Right lung (tissue), 5 donors: ENCODE results near the gene MUC2. TPM values are rescaled to one million over a fixed set of nuclear protein-coding genes. Genes with fewer than 3 reads are reported as not detected.

ENCODE experiments used
- DNase-seq, 2 donors: peaks; one replicate each; pipeline ENCODE4 v3.0.0-alpha.2; 2013
- polyA plus RNA-seq, 5 donors: library from polyadenylated mRNA; unstranded; fragments of 120-200 nt; gene quantifications; one replicate each; pipeline versions ENCODE4 v1.2.1 to v1.2.3, GENCODE V29; 2013; ENCODE audit warnings: inconsistent platforms in 1 of 5, low replicate concordance in 1 of 5; ENCODE audit not compliant: insufficient read length in 5 of 5, insufficient read depth in 1 of 5

MUC2 gene
- polyA plus RNA-seq, 5 donors, result 0.01 to 0.26 (median 0.04) TPM

DNA sequence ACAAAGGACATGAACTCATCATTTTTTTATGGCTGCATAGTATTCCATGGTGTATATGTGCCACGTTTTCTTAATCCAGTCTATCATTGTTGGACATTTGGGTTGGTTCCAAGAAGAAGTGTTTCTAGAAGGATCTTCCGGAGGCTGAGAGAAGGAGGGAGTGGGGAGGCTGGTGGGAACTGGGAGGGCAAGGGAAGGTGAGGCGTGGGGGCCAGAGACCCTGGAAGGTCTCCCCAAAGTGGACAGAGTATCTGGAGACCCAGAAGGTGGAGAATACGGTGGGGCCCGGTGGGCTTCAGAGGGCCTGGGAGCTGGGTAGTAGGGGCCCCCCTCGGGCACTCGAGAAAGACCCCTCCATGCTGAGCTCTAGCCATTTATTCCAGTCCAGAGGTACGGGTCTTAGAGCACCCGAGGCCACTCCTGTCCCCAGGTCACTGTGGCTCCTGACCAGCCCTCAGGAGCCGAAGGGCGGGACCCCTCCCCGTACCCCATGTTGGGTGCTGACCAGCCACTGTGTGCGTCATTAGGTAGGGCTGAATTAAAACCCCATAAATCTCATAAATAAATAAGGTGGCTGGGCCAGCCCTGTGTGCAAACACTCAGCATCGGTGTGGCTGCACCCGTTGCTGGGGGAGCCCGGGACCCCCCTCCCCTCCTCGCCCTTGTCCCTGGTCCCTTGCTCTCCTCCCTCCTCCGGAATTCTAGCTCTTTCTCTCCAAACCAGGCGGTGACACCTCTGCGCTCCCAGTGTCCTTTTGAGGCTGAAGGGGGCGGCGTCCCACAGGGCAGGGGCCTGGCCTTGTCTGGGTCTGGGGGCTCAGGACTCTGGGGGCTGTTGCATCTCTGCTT, 44.3 kb downstream of the MUC2 start:
- no peak for DNase-seq

DNA sequence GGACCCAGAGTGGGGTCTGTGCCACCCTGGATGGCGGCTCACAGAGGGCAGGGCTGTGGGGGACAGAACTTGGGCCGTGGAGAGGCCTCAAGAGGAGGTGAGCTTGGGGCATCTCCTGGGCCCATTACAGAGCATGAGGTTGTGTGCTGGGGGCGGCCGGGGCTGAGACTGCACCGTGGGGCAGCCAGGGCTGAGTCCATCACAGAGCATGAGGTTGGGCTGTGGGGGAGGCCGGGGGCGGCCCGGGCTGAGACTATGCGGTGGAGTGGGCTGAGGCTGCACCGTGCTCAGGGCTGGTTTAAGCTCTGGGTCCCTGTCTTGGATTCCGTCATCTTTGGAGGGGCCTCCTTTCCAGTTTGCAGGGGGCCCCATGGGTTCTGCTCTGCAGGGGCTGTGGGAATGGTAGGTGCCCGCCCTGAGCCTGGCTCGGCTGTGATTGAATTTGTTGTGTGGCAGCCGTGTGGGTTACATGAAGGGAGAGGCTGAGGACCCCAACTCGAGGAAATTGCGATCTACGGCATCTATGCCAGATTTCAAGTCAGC, 45.0 kb downstream of the MUC2 start:
- no peak for DNase-seq

- DNase-seq, result no peak
Observed at GRCh38 chr11:1120532-1121330, 46.1 kb downstream of the MUC2 start.

DNA sequence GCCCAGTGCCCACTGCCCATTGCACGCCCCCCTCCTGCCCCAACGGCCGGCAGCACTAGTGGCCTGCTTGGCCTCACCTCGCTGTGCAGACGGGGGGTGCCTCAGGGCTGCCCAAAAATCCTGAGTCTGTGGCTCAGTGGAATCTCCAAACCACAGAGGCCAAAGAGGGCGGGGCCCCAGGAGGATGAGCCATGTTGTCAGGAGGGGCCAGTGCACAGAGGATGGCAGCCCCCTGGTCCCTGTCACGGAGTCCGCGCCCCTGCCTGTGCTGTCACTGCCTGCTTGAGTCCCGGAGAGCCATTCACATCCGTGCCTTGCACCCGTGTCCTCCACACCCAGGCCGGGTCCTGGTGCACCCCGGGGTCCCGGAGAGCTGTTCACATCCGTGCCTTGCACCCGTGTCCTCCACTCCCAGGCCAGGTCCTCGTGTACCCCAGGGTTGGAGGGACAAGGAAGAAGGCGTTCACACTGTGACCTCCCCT, 46.7 kb downstream of the MUC2 start:
- no peak for DNase-seq

GRCh38 chr11:1121813-1122663, 47.4 kb downstream of the MUC2 start:
- DNase-seq, result no peak

DNA sequence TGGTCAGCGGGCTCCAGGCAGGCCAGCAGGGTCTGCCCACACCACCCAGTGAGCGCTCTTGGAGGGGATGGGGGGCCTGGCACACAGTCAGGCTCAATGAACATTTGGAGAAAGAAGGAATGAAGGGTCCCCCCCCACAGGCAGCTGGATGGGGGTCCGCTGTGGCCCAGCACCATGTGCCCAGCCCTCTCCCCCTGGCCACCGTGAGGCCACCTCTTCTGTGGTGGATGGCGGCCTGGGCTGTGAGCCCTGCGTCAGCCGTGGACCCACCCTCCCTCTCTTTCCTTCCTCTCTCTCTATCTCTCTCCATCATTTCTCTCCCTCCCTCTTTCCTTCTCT, 48.0 kb downstream of the MUC2 start:
- DNase-seq, result no peak

- DNase-seq, result no peak
Observed at GRCh38 chr11:1123970-1124369, 49.3 kb downstream of the MUC2 start.

Other genes with a start within 250 kb of the MUC2 start
- gene CRACR2B, start 247.0 kb upstream of the MUC2 start, polyA plus RNA-seq, result 10 to 100 TPM; 13.6 to 31.6 (median 21.5) TPM
- 100 to 1,000 TPM; 124 to 208 (median 165) TPM for gene CD151, start 241.9 kb upstream of the MUC2 start, polyA plus RNA-seq
- 100 to 1,000 TPM in 2 of 5 donors, 10 to 100 TPM in 3; 67.8 to 164 (median 85.4) TPM for gene POLR2L, start 232.3 kb upstream of the MUC2 start, polyA plus RNA-seq
- gene TSPAN4, start 232.0 kb upstream of the MUC2 start, polyA plus RNA-seq, result 10 to 100 TPM; 42.4 to 94.6 (median 63.9) TPM
- gene CHID1, start 164.1 kb upstream of the MUC2 start, polyA plus RNA-seq, result 100 to 1,000 TPM in 1 of 5 donors, 10 to 100 TPM in 4; 77.0 to 101 (median 86.2) TPM
- 10 to 100 TPM; 74.4 to 84.3 (median 79.2) TPM for gene AP2A2, start 149.0 kb upstream of the MUC2 start, polyA plus RNA-seq
- gene MUC6, start 38.2 kb upstream of the MUC2 start, polyA plus RNA-seq, result under 1 TPM; 0.24 to 0.57 (median 0.54) TPM
- under 1 TPM; 0.06 to 0.35 (median 0.08) TPM for gene MUC5AC, start 83.1 kb downstream of the MUC2 start, polyA plus RNA-seq
- under 1 TPM; 0.04 to 0.54 (median 0.37) TPM for gene MUC5B, start 148.2 kb downstream of the MUC2 start, polyA plus RNA-seq
- gene TOLLIP, start 234.8 kb downstream of the MUC2 start, polyA plus RNA-seq, result 10 to 100 TPM; 19.3 to 34.1 (median 25.0) TPM